Measurements from ENCODE around the gene CRYGS. TPM values are rescaled to one million over a fixed set of nuclear protein-coding genes. Genes with fewer than 3 reads are reported as not detected.
"Not testable (repeated sequence)": the region's sequence is repeated elsewhere in the genome, so short reads cannot be mapped to it uniquely, and the experiment has no call there.

Gene CRYGS
- total RNA-seq, 1 donor from 2014 or later = 1.0 TPM

DNA sequence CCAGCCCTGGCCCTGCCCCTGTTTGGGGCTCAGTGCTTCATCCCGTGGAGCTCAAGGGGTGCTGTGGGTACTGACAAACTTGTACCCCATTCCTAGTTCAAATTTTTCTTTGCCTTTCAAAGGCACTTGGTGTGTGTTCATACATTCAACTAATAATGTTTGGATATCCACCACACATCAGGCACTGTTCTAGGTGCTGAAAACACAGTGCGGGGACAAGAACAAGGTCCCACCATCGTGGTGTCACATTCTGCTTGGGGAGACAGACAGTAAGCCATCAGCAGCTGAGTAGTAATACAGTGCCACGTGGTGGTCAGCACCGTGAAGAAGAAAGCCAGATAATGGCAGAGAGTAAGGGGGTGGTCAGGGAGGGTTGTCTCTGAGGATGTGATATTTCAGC lies 32.5 kb downstream of the CRYGS start:
- H3K27me3 ChIP-seq (ENCODE audit: control insufficient read depth in 3 of 3, insufficient read depth in 3 of 3, low read length in 3 of 3) = peaks cover 7 to 23% (median 11%) of the 10 kb centered on the region in 3 donors
- H3K9ac ChIP-seq (ENCODE audit: low read depth in 1 of 3, low read length in 3 of 3) = no peak overlapping the region
- H3K4me1 ChIP-seq (ENCODE audit: control insufficient read depth in 3 of 3, insufficient read depth in 3 of 3, low read length in 3 of 3) = no peaks in the 10 kb centered on the region
- no peak overlapping the region for H3K27ac ChIP-seq (ENCODE audit: low read depth, low read length)
- H3K4me3 ChIP-seq (ENCODE audit: low read length in 3 of 3) = no peak overlapping the region
- H3K9me3 ChIP-seq (ENCODE audit: control insufficient read depth in 3 of 3, low read length in 3 of 3) = peaks cover 0 to under 1% (median 0%) of the 10 kb centered on the region in 3 donors
- H3K36me3 ChIP-seq (ENCODE audit: control insufficient read depth in 3 of 3, insufficient read depth in 3 of 3, low read length in 3 of 3) = no peaks in the 10 kb centered on the region

DNA sequence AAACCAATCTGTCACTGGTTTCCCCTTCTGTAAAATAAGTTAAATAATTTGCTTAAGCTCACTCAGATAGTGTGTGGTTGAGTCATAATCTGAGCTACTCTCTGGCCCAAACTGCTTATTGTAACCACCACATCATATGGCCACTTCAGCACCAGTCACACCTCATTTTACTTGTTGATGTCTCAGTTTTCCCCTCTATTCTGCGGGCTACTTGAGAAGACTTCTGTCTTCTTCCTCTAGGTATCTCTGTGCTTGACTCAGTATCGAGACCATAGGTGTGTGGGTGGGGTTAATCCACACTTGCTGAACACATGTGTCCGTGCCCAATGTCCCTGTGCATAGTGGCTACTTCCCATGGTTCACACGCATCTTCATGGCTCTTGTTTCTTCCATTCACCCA lies 32.9 kb downstream of the CRYGS start:
- H3K27me3 ChIP-seq (ENCODE audit: control insufficient read depth in 3 of 3, insufficient read depth in 3 of 3, low read length in 3 of 3) = peaks cover 7 to 23% (median 9%) of the 10 kb centered on the region in 3 donors
- H3K36me3 ChIP-seq (ENCODE audit: control insufficient read depth in 3 of 3, insufficient read depth in 3 of 3, low read length in 3 of 3) = no peaks in the 10 kb centered on the region
- H3K4me1 ChIP-seq (ENCODE audit: control insufficient read depth in 3 of 3, insufficient read depth in 3 of 3, low read length in 3 of 3) = no peaks in the 10 kb centered on the region
- no peak overlapping the region for H3K4me3 ChIP-seq (ENCODE audit: low read length in 3 of 3)
- no peaks in the 10 kb centered on the region for H3K9me3 ChIP-seq (ENCODE audit: control insufficient read depth in 3 of 3, low read length in 3 of 3)
- no peak overlapping the region for H3K27ac ChIP-seq (ENCODE audit: low read depth, low read length)
- H3K9ac ChIP-seq (ENCODE audit: low read depth in 1 of 3, low read length in 3 of 3) = no peak overlapping the region

DNA sequence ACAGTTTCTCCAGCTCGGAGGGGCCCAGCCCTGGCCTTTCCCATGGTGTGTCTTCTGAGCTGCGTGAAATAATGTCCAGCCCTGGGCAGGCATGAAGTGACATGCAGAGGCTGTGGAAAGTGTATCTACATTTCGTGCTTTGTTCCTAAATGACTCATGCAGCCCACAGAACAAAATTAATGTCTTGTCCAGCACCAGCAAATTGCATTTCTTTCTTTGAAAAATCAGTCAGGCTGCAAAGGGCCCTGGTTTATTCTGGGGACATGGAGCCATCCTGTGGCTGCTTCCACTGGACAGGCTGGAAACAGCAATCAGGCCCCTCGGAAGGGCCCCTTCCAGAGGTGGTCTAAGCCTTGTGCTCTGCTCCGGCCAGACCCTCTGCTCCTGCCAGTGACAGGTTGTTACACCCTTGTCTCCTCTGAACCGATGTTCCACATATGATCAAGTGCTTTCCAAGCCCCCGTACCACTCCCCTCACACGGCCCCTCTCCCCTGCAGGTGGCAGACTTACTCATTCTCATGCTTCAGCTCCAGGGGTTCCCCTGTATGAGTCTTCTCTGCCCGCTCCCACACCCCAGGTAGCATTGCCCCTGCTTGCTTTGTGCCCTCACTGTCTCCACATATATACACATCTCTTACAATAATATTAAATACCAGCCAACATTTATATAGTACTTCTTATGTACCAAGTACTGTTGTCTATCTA lies 33.7 kb downstream of the CRYGS start:
- no peak overlapping the region for H3K4me3 ChIP-seq (ENCODE audit: low read length in 3 of 3)
- H3K36me3 ChIP-seq (ENCODE audit: control insufficient read depth in 3 of 3, insufficient read depth in 3 of 3, low read length in 3 of 3) = no peaks in the 10 kb centered on the region
- H3K9me3 ChIP-seq (ENCODE audit: control insufficient read depth in 3 of 3, low read length in 3 of 3) = no peaks in the 10 kb centered on the region
- H3K27me3 ChIP-seq (ENCODE audit: control insufficient read depth in 3 of 3, insufficient read depth in 3 of 3, low read length in 3 of 3) = peaks cover 7 to 23% (median 9%) of the 10 kb centered on the region in 3 donors
- no peak overlapping the region for H3K9ac ChIP-seq (ENCODE audit: low read depth in 1 of 3, low read length in 3 of 3)
- H3K27ac ChIP-seq (ENCODE audit: low read depth, low read length) = no peak overlapping the region
- H3K4me1 ChIP-seq (ENCODE audit: control insufficient read depth in 3 of 3, insufficient read depth in 3 of 3, low read length in 3 of 3) = no peaks in the 10 kb centered on the region

DNA sequence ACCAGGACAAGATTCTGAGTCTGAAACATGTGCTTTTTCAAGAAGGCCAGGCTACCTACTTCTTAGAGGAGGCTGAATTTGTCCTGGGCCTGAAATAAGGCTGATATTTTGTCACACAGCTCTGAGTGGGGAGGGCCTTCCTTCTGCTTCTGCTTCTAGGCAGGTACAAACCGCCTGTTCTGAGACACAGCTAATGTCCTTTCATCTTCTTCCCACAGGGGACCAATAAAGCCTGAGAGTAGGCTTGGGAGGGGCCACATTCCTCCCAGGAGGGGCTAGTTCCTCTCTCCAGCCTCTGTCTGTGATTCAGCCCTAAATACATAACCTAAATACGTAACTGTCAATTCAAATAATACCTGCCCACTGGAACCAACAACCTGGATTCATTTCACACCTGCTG lies 34.8 kb downstream of the CRYGS start:
- no peak overlapping the region for H3K4me3 ChIP-seq (ENCODE audit: low read length in 3 of 3)
- H3K9me3 ChIP-seq (ENCODE audit: control insufficient read depth in 3 of 3, low read length in 3 of 3) = no peaks in the 10 kb centered on the region
- H3K36me3 ChIP-seq (ENCODE audit: control insufficient read depth in 3 of 3, insufficient read depth in 3 of 3, low read length in 3 of 3) = no peaks in the 10 kb centered on the region
- peaks cover 7 to 23% (median 9%) of the 10 kb centered on the region in 3 donors for H3K27me3 ChIP-seq (ENCODE audit: control insufficient read depth in 3 of 3, insufficient read depth in 3 of 3, low read length in 3 of 3)
- no peak overlapping the region for H3K9ac ChIP-seq (ENCODE audit: low read depth in 1 of 3, low read length in 3 of 3)
- no peaks in the 10 kb centered on the region for H3K4me1 ChIP-seq (ENCODE audit: control insufficient read depth in 3 of 3, insufficient read depth in 3 of 3, low read length in 3 of 3)
- H3K27ac ChIP-seq (ENCODE audit: low read depth, low read length) = no peak overlapping the region

DNA sequence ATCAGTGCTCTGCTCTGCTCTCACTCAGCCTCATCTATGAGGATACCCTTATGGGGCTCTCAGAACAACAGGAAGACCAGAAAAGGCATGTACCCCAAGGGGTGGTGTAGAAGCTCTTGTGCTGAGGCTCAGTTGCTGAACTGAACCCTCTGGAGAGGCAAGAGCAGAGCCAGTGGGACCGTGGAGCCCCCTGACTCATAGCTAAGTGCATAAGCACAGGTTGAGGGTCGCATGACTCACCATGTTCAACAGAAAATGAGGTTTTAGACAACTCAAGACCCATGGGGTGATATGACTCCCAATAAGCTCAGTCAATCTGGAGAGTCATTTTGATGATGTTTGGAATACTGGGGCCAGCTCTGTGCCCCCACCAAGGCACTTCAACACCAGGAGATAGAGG lies 37.3 kb downstream of the CRYGS start:
- Histone ChIP-seq H3K9ac (ENCODE audit: low read depth in 1 of 3, low read length in 3 of 3) (no peak overlapping the region), H3K9me3 (ENCODE audit: control insufficient read depth in 3 of 3, low read length in 3 of 3) (no peaks in the 10 kb centered on the region), H3K4me1 (ENCODE audit: control insufficient read depth in 3 of 3, insufficient read depth in 3 of 3, low read length in 3 of 3) (peaks cover 0 to 3% (median 0%) of the 10 kb centered on the region in 3 donors), H3K4me3 (ENCODE audit: low read length in 3 of 3) (no peak overlapping the region), H3K36me3 (ENCODE audit: control insufficient read depth in 3 of 3, insufficient read depth in 3 of 3, low read length in 3 of 3) (no peaks in the 10 kb centered on the region), H3K27ac (ENCODE audit: low read depth, low read length) (no peak overlapping the region), H3K27me3 (ENCODE audit: control insufficient read depth in 3 of 3, insufficient read depth in 3 of 3, low read length in 3 of 3) (peaks cover 5 to 11% (median 8%) of the 10 kb centered on the region in 3 donors)

DNA sequence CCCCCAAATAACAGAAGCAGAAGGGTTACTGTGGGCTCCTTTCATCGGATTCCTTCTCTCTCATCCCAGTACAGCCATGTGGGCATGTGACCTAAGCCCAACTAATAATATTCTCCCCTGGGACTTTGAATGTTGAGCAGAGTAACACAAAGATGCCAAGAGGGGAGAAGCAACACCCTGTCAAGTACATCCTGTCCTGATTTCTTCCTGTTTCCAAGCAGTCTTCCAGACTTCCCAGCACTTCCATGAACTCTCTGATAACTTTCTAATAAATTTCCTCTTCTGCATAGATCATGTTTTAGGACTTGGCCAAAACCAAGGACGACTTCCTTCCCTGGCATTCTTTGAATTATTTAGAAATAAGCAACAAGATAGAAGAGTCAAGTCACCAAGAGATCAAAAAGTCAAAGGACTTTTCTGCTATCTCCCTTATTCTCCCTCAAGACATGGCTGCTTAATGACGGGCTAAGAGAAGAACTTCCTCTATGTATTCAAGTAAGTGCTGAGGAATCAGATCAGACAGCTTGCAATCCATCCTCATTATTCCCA lies 37.9 kb downstream of the CRYGS start:
- no peak overlapping the region for H3K4me3 ChIP-seq (ENCODE audit: low read length in 3 of 3)
- peaks cover 0 to 3% (median 0%) of the 10 kb centered on the region in 3 donors for H3K4me1 ChIP-seq (ENCODE audit: control insufficient read depth in 3 of 3, insufficient read depth in 3 of 3, low read length in 3 of 3)
- H3K27ac ChIP-seq (ENCODE audit: low read depth, low read length) = no peak overlapping the region
- no peaks in the 10 kb centered on the region for H3K36me3 ChIP-seq (ENCODE audit: control insufficient read depth in 3 of 3, insufficient read depth in 3 of 3, low read length in 3 of 3)
- no peaks in the 10 kb centered on the region for H3K9me3 ChIP-seq (ENCODE audit: control insufficient read depth in 3 of 3, low read length in 3 of 3)
- H3K27me3 ChIP-seq (ENCODE audit: control insufficient read depth in 3 of 3, insufficient read depth in 3 of 3, low read length in 3 of 3) = peaks cover 5 to 8% (median 6%) of the 10 kb centered on the region in 3 donors
- no peak overlapping the region for H3K9ac ChIP-seq (ENCODE audit: low read depth in 1 of 3, low read length in 3 of 3)

DNA sequence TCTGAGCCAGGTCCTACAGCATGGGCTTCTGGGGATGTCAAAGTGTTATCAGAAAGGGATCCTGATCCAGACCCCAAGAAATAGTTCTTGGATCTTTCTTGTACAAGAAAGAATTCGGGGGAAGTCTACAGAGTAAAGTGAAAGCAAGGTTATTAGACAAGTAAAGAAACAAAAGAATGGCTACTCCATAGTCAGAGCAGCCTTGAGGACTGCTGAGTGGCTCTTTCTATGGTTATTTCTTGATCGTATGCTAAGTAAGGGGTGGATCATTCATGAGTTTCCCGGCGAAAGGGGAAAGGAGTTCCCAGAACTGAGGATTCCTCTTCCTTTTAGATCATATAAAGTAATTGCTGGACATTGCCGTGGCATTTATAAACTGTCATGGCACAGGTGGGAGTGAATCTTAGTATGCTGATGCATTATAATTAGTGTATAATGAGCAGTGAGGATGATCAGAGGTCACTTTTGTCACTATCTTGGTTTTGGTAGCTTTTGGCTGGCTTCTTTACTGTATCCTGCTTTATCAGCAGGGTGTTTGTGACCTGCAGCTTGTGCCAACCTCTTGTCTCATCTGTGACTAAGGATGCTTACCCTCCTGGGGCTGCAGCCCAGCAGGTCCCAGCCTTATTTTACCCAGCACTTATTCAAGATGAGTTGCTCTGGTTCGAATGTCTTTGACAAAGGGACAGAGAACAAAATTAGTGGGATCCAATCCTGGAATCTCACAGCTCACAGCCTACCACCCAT lies 41.0 kb downstream of the CRYGS start:
- Histone ChIP-seq H3K9ac (ENCODE audit: low read depth in 1 of 3, low read length in 3 of 3) (no peak overlapping the region), H3K27me3 (ENCODE audit: control insufficient read depth in 3 of 3, insufficient read depth in 3 of 3, low read length in 3 of 3) (peaks cover 5 to 8% (median 5%) of the 10 kb centered on the region in 3 donors), H3K4me3 (ENCODE audit: low read length in 3 of 3) (no peak overlapping the region), H3K9me3 (ENCODE audit: control insufficient read depth in 3 of 3, low read length in 3 of 3) (no peaks in the 10 kb centered on the region), H3K36me3 (ENCODE audit: control insufficient read depth in 3 of 3, insufficient read depth in 3 of 3, low read length in 3 of 3) (no peaks in the 10 kb centered on the region), H3K27ac (ENCODE audit: low read depth, low read length) (no peak overlapping the region), H3K4me1 (ENCODE audit: control insufficient read depth in 3 of 3, insufficient read depth in 3 of 3, low read length in 3 of 3) (peaks cover 0 to 3% (median 0%) of the 10 kb centered on the region in 3 donors)

DNA sequence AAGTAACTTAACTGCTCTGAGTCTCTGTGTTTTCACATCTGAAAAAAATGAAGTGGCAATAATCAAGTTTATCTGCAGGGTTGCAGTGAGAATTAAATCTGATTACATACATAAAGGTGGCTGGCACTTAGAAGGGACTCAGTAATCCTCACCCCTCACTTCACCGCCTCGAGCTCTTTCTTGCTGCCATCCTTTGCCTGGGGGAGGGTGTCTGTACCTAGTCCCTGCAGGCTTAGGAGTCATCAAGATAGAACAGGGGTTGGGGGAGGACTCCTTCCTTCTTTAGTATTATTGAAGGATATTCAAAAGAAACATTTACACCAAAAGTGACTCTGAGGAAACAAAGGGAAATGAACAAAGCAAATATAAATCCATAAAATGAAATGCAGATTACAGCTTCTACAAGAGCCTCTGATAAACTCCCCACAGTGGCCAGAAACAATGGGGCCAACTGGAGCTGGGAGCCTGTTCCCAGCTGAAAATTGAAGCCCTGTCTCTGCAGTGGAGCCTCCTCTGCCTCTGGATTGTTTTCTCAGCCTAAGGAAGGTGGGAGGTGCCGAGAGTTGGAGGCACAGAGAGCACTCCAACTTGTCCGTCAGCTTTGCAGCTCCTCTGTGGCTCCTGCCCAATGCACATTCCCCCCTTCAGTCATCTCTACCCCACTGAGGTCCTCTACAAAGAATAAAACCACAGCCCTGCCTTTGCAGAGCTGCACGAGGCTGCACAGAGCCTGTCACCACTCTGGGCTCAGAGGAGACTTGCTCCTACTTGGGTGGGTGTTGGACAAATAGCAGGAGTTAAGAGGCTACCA lies 41.8 kb downstream of the CRYGS start:
- no peak overlapping the region for H3K9ac ChIP-seq (ENCODE audit: low read depth in 1 of 3, low read length in 3 of 3)
- peaks cover 0 to 3% (median 0%) of the 10 kb centered on the region in 3 donors for H3K4me1 ChIP-seq (ENCODE audit: control insufficient read depth in 3 of 3, insufficient read depth in 3 of 3, low read length in 3 of 3)
- no peaks in the 10 kb centered on the region for H3K36me3 ChIP-seq (ENCODE audit: control insufficient read depth in 3 of 3, insufficient read depth in 3 of 3, low read length in 3 of 3)
- H3K27ac ChIP-seq (ENCODE audit: low read depth, low read length) = no peak overlapping the region
- H3K9me3 ChIP-seq (ENCODE audit: control insufficient read depth in 3 of 3, low read length in 3 of 3) = no peaks in the 10 kb centered on the region
- H3K27me3 ChIP-seq (ENCODE audit: control insufficient read depth in 3 of 3, insufficient read depth in 3 of 3, low read length in 3 of 3) = peaks cover 3 to 8% (median 5%) of the 10 kb centered on the region in 3 donors
- no peak overlapping the region for H3K4me3 ChIP-seq (ENCODE audit: low read length in 3 of 3)

DNA sequence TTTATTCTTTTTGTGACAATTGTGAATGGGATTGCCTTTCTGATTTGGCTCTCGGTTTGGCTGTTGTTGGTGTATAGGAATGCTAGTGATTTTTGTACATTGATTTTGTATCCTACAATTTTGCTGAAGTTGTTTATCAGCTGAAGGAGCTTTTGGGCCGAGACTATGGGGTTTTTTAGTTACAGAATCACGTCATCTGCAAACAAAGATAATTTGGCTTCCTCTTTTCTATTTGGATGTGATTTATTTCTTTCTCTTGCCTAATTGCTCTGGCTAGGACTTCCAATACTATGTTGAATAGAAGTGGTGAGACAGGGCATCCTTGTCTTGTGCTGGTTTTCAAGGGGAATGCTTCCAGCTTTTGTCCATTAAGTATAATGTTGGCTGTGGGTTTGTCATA lies 44.2 kb downstream of the CRYGS start:
- not testable (repeated sequence) for H3K4me1 ChIP-seq (ENCODE audit: control insufficient read depth in 3 of 3, insufficient read depth in 3 of 3, low read length in 3 of 3); H3K4me3 ChIP-seq (ENCODE audit: low read length in 3 of 3); H3K36me3 ChIP-seq (ENCODE audit: control insufficient read depth in 3 of 3, insufficient read depth in 3 of 3, low read length in 3 of 3); H3K27ac ChIP-seq (ENCODE audit: low read depth, low read length); H3K27me3 ChIP-seq (ENCODE audit: control insufficient read depth in 3 of 3, insufficient read depth in 3 of 3, low read length in 3 of 3); H3K9ac ChIP-seq (ENCODE audit: low read depth in 1 of 3, low read length in 3 of 3); H3K9me3 ChIP-seq (ENCODE audit: control insufficient read depth in 3 of 3, low read length in 3 of 3)
